Body of pancreas (tissue), 4 donors: ENCODE measurements around the gene ESRRB.

Experiments used
- CTCF ChIP-seq, 7 experiments: fragments of 450-650 bp in 4 of 7; fragments of 200-600 bp in 3 of 7; sonication (generic) in 3 of 7; IDR thresholded peaks; one replicate each; pipeline ENCODE4 v1.5.1; 2016 to 2019; ENCODE audit warnings: antibody characterized with exemption in 7 of 7
- POLR2A ChIP-seq, 3 donors: fragments of 450-650 bp; IDR thresholded peaks; one replicate each; pipeline ENCODE4 v1.6.1; 2016; ENCODE audit warnings: antibody characterized with exemption in 3 of 3, mild to moderate bottlenecking in 2 of 3

GRCh38 chr14:76490735-76491134, 114.8 kb downstream of the ESRRB start:
- TF ChIP-seq POLR2A (IDR thresholded peaks at IDR 0.05), result no peak
- no peak for TF ChIP-seq CTCF (IDR thresholded peaks at IDR 0.05)
